ENCODE data around the gene SLC18A2.

SLC18A2 gene

DNA sequence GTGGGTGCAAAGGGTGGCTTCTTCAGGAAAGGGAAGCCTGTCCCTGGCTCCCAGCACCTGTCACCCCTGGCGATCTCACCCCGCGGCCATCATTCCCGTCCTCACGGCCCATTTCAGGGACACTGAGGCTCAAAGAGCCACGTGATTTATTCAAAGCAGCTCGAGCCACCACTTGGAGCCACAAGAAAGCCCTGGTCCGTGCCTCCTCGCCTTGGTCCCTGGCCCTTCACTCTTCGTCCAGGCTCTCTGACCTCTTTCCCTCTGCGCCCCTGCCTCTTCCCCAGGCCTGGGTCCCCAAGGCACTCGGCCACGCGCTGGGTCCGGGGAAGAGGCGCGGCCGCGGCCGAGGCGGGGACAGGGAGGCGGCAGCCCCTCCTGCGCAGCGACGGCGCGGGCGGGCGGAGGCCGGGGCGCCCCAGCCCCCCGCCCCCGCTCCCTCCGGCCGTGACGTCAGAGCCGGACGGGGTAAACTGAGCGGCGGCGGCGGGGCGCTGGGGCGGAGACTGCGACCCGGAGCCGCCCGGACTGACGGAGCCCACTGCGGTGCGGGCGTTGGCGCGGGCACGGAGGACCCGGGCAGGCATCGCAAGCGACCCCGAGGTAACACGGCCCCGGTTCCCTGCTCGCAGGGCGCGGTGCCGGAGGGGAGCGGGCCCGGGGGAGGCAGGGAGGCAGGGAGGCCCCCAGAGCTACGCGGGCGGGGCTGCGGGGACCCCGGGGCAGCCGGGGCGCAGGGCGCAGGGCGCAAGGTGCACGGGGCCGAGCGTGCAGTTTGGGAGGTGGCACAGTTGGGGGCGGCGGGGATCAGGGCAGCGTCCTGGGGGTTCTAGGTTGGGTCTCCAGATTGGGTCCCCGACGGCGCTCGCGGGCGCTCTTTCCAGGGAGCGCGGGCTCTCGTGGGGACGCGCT lies at the start of gene SLC18A2:
TSS of gene SLC18A2 (plus strand) at position 494 of the 909 bp plus-strand sequence. CDS start 580 bp downstream, outside the sequence.
- in situ Hi-C loops (cut with MboI; ENCODE audit: low sequenced_read_pairs): no loop called here

DNA sequence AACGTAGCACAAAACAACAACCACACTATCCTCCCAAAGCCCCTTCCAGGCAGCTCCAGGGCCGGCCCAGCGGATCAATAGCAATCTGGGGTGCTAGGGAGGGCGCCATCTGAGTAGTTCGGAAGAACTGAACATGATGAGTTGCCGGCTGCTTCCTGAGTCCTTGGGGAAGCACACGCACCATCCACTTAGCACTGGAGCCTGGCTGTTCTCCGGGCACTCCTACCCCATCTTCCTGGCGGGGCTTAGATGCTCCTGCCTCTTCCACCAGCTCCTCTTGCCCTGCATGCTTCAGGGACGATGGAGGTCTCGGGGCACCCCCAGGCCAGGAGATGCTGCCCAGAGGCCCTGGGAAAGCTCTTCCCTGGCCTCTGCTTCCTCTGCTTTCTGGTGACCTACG lies 43.7 kb upstream of the SLC18A2 start, which contains the start of gene KCNK18:
TSS of gene KCNK18 (plus strand) at position 301 of the 400 bp plus-strand sequence. CDS start at position 301, 0 bp downstream.
- in situ Hi-C loops (cut with MboI; ENCODE audit: low sequenced_read_pairs): no loop called here

DNA sequence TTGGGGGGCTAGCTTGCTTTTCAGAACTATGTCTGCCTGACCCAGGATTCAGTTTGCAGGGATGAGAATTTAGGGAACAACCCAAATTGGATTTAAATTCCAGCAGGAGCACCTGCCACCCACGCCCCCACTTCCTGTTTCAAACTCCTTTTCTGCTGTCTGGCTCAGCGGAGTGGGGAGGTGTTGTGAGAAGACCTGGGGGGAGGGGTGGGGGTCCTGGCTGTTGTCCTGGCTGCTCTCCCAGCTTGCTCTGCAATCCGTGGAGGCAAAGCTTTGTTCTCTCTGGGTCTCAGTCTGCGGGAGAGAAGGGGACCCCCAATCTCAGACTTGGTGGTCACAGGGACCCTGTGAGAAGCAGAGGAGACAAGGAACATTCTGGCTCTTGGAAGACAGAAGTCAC lies 42.8 kb upstream of the SLC18A2 start:
- in situ Hi-C loops (cut with MboI; ENCODE audit: low sequenced_read_pairs): no loop called here

DNA sequence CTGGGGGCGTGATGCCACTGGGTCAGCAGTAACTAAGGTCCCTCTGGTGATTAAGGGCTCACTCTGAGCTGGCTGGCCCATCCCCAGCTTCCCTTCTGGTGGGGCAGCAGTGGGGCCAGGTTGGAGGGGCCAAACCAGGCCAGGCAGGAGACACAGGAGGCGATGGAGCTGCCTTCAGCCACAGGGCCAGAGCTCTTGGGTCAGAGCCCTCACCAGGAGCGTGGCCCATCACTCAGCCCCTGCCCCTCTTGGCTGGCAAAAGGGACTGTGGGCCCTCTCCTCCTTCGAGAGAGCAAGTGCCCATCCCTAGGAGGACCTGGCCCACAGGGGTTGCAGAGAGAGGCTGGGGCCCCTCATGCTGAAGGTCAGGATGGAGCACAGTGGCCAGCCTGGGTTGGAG lies 39.1 kb upstream of the SLC18A2 start:
- in situ Hi-C loops (cut with MboI; ENCODE audit: low sequenced_read_pairs): loop anchor here (25.0 kb wide), 1 partner anchor 1035 kb away; no protein-coding TSS in a partner anchor

DNA sequence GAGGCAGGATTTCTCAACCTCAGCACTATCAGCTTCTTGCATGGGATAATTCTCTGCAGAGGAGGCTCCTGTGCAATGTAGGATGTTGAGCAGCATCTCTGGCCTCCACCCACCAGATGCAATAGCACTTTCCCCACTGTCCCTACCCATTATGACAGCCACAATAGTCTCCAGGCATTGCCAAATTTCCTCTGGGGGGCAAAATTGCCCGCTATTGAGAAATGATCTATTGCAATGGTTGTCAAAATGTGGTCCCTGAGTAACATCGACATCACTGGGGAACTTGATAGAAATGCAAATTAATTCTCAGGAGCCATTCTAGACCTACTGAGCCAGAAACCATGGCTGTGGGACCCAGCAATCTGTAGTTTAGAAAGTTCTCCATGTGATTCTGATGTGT lies 36.6 kb upstream of the SLC18A2 start:
- in situ Hi-C loops (cut with MboI; ENCODE audit: low sequenced_read_pairs): loop anchor here (25.0 kb wide), 1 partner anchor 1033 kb away; no protein-coding TSS in a partner anchor

DNA sequence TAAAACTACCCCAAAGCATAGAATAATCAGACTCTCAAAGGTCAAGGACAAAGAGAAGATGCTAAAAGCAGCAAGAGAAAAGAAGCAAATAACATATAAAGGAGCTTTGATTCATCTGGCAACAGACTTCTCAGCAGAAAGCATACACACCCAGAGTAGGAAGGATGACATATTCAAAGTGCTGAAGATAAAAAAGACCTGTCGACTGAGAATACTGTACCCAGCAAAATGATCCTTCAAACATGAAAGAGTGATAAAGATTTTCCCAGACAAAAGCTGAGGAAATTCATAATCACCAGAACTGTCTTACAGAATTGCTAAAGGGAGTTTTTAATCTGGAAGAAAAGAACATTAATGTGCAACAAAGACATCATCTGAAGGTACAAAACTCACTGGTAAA lies 28.7 kb upstream of the SLC18A2 start:
- in situ Hi-C loops (cut with MboI; ENCODE audit: low sequenced_read_pairs): loop anchor here (25.0 kb wide), 1 partner anchor 1025 kb away; no protein-coding TSS in a partner anchor

DNA sequence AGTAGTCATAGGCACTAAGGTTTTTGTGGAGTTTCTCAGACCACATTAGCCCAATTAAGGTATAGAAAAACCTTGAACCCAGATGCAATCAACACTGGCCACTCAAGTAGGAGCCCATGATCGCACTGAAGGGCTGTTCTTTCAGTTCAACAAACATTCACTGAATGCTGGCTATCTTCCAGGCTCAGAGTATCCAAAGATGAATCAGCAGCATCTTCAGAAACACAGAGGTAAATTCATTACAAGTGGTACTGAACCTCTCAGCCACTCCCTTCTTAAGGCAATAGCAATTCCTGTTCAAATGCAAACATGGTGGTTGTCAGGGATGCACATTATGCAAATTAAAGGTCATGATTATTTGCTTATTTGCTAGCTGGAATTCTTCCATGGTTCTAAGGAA lies 26.5 kb upstream of the SLC18A2 start:
- in situ Hi-C loops (cut with MboI; ENCODE audit: low sequenced_read_pairs): loop anchor here (25.0 kb wide), 1 partner anchor 1023 kb away; no protein-coding TSS in a partner anchor

DNA sequence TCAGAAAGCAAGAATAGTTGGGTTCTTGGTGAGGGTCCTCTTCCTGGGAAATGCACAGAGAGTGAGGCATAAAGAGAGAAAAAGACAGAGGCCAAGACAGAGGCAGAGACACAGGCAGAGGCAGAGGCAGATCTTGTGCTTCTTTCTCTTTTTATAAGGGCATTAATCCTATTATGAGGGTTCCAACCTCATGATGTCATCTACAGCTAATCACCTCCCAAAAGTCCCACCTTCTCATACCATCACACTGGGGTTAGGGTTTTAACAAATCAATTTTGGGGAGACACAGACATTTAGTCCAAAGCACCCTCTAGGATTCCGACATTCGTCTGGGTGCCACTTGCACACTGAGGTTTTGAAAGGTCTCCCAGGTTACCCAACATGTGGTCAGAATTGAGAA lies 25.8 kb upstream of the SLC18A2 start:
- in situ Hi-C loops (cut with MboI; ENCODE audit: low sequenced_read_pairs): loop anchor here (25.0 kb wide), 1 partner anchor 1022 kb away; no protein-coding TSS in a partner anchor

DNA sequence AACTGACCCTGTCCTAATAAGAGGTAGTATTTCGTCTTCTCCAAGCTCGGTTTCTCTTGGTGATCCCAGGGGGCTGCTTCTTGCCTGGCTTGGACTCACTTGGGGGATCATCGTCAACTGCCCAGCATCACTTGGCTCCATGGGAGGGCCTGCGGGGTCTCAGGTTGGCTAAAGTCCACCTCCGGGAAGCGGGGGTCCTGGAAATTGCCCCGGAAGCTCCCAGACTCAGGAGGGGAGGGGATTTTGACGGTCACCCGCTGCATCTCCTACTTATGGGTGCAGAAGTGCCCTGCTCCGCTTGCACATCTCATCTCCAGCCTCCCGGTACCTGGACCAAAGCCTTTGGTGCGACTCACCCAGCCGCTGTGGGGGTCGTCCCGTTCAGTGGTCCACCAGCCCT lies 24.9 kb upstream of the SLC18A2 start:
- in situ Hi-C loops (cut with MboI; ENCODE audit: low sequenced_read_pairs): loop anchor here (25.0 kb wide), 1 partner anchor 1021 kb away; no protein-coding TSS in a partner anchor

DNA sequence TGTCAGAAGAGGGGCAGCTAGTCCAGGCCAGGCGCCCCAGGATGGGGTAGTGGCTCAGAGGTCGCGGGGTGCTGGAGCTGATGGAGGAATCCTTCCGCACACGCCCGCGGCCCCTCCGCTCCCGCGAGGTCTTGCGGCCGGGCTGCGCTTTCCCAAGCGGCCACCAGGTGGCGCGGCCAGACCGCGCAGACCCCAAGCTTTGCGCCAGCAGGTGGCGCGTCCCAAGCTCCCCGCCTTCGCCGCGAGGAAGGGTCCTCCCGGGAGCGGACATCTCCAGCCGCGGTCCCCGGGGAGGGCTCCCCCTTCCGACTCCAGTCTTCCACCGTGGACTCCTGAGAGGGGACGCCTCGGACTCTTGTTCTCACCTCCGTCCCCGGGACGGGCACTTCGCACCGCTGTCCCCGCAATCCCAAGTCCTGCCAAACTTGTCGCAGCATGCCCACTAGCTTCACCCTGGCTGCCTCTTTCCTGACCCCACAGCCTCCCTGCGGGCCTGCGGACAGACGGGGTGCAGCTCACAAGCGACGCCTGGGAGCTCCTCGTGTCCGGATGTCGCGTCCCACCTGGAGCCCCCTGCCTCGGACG lies 24.2 kb upstream of the SLC18A2 start:
- in situ Hi-C loops (cut with MboI; ENCODE audit: low sequenced_read_pairs): loop anchor here (25.0 kb wide), 1 partner anchor 1021 kb away; no protein-coding TSS in a partner anchor

DNA sequence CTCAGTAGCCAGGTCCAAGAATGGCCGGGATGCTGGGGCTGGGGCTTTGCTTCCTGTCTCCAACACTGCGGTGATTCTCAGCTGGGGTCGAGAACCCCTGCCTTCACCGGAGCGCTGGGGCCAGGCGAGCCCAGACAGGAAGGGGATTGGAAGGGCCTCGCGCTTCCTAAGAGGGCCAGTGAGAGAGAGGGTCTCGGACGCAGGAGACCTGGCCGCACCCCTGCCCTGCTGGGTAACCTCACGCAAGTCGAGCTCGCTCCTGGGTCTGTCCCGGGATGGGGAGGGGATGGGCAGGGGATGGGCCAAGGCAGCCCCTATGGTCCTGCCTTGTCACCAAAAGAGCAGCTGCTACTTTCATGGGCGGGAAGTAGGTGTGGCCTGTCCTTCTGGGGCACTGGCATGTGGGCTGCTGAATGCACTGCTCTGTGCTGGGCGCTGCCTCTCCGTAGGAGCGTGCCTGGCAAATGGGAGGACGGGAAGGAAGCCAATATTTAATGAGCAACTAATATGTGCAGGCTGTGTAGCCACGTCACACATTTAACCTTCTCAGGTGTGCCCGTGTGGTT lies 23.6 kb upstream of the SLC18A2 start:
- in situ Hi-C loops (cut with MboI; ENCODE audit: low sequenced_read_pairs): loop anchor here (25.0 kb wide), 1 partner anchor 1020 kb away; no protein-coding TSS in a partner anchor

DNA sequence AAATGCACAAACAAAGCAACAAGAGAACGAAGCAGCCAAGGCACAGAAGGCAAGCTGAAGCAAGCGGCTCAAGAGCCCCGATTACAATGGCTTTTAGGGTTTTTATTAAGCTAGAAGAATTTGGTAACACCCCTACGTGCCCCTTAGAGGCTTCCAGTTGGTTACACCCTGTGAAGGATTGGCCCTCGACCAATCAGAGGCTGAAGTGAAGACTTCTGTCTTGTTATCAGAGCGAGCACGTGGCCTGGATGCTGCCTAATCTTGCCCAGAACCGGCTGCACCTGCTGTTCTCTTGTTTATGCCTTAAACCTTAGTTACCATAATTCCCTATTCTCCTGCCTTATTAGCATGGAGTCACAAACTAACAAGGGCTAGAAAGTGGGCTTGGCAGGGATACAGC lies 22.3 kb upstream of the SLC18A2 start:
- in situ Hi-C loops (cut with MboI; ENCODE audit: low sequenced_read_pairs): loop anchor here (25.0 kb wide), 1 partner anchor 1019 kb away; no protein-coding TSS in a partner anchor

DNA sequence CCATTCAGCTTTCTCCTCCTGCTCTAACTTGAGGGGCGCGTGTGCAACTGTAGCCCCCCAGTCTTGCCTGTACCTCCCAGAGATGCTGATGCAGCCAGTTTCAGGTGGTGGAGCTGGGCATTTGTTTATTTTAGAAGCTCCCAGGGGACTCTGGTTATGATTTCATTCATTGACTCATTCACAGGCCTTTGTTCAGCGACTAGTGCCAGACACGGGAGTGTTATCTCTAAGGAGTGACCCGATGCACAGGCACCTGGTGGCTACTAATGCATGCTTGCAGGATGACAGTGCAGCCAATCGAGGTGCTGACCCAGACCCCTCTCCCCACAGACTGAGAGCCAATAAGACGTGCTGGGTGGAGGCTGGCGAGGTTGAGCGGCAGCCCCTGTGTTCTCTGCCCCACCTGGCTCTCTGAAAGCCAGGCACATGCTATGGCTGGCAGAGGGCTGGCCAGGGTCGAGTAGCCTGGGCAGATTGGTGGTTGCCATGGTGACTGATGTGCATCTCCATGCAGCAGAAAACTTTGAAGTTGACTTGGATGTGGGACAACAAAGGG lies 19.7 kb upstream of the SLC18A2 start:
- in situ Hi-C loops (cut with MboI; ENCODE audit: low sequenced_read_pairs): loop anchor here (10.0 to 25.0 kb wide), 2 partner anchors 94 to 1016 kb away; no protein-coding TSS in a partner anchor

DNA sequence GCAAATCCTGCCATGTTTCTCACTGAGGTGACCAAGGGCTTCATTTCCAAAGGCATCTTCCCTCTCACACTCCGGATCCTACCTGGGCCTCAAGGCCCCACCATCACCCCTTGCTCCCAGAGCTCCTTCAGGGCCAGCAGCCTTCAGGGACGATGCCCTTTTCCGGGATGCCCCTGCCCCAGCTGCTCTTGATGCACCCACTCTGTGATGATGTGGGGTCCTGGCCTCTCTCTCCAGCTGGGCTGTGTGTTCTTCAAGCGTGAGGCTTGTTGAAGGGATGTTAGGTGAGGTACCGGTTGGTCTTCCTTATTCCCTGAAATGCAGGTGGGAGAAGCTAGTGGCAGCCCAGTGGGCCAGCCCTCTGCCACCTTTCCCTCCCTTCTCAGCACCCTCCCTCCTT lies 18.4 kb upstream of the SLC18A2 start:
- in situ Hi-C loops (cut with MboI; ENCODE audit: low sequenced_read_pairs): loop anchor here (10.0 to 25.0 kb wide), 2 partner anchors 92 to 1015 kb away; no protein-coding TSS in a partner anchor

DNA sequence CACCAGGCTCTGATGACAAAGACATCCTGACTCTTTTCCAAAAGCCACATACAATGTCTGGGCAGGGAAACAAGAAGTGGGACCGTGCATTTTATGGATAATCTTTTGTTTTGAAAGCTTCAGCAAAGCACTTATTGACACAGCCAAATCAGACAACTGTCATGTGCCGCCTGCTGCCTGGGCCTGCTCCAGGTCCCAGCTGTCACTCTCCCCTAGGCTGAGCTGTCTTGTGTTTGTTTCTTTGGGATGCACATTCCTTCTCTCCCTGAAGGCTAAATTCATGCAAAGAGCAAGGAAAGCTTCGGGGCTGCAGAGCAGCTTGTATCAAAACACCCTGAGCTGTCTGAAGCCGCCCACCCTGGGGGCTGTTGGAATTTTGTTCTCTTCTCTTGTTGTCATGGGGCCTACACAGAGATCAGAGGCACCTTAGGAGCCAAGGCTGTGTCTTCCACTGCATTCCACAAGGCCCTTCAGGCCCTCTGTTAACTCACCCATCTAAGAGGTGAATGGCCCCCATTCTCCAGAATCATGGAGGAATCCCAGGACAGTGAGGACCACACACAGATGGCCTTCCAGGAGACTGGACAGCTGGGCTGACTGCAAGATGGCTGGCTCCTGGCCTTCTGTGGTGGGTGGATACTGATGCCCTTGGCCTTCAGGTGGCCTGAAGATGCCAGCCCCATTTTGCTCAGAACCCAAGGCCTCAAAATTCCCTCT lies 17.8 kb upstream of the SLC18A2 start:
- in situ Hi-C loops (cut with MboI; ENCODE audit: low sequenced_read_pairs): loop anchor here (10.0 to 25.0 kb wide), 2 partner anchors 92 to 1014 kb away; no protein-coding TSS in a partner anchor

DNA sequence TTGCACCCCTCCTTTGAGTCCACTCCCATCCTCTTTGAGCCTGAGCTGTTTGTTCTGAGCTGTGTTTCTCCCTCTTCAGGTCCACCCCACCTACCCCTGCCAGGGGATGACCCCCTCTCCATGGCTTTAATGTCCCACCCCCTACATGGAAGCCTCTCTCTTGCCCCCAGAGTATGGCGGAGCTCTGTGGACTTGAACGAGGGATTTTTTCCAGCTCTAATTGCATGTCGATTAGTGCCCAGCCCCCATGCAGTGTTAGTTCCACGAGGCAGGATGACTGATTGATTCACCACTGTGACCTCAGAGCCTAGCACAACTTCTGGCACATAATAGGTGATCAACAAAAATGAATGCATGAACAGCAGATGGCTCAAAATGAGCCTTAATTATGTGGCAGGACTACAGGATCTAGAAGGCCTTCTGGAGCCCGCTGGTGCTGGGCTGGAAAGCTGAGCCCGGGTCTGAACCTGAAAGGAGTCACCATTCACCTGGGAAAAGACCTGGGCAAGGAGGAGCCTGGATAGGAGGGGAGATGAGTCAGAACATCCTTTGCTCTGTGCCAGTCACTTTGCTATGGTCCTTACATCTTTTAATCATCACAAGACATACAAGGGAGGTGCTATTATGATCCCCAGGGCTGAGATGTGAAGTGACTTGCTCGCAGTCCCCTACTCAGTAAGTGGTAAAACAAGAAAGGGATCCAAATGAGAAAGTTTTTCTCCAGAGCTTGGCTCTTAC lies 17.1 kb upstream of the SLC18A2 start:
- in situ Hi-C loops (cut with MboI; ENCODE audit: low sequenced_read_pairs): loop anchor here (10.0 to 25.0 kb wide), 2 partner anchors 91 to 1013 kb away; no protein-coding TSS in a partner anchor

DNA sequence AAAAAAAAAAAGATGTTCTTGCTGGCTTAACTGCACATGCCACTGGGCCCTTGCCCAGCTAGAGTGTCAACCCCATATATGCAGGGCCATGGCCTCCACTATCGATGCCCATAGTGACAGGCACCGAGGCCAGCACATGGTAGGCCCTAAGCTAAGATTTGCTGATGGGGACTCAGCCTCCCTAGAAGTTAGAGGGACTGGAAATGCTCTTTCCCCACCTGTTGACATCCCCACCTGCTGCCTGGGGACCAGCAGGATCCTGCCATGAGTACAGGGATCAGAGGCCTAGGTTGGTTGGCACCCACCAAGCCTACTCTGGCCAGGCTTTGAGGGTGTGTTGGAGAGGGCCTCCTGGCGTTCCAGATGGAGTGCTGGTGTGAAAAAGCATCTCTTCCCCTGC lies 16.0 kb upstream of the SLC18A2 start:
- in situ Hi-C loops (cut with MboI; ENCODE audit: low sequenced_read_pairs): loop anchor here (10.0 to 25.0 kb wide), 2 partner anchors 90 to 1012 kb away; no protein-coding TSS in a partner anchor

DNA sequence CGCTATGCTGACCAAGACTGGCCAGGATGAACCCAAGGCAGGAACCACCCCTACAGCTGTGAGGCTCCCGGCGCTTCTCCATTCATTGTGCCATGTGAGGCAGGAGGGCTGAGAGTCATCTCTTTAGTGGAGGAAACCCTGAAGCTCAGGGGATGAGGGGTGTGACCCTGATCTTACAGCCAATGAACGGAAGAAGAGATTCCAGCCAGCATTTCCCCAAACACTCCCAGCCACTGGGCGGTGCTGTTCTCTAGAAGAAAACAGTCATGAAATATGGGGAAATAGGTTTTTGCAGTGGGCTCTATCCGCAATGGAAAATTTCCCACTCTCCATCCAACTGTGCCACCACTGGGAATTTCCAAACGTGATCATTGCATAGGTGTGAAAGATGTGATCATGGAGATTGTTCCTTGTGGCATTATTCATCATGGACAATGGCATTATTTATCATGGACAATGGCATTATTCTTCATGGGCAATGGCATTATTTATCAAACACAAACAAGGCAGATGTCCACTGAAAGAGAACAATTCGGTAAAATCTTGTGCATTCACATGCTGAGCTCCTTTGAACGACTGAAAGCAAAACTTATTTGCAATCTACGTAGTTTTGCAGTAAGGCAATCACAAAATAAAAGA lies 14.0 kb upstream of the SLC18A2 start:
- in situ Hi-C loops (cut with MboI; ENCODE audit: low sequenced_read_pairs): loop anchor here (10.0 kb wide), 1 partner anchor 88 kb away; no protein-coding TSS in a partner anchor
